GM18858 (cell line): ENCODE results near the gene ADSS1.
A peak's percentile ranks its signal among the peaks of the same experiment; 100 is the strongest.

Experiments
- ATAC-seq: cut with Tn5 transposase; IDR thresholded peaks from one replicate; pipeline ENCODE4 v1.9.1; 2021; ENCODE audit not compliant: unreplicated experiment

The ADSS1 gene

DNA sequence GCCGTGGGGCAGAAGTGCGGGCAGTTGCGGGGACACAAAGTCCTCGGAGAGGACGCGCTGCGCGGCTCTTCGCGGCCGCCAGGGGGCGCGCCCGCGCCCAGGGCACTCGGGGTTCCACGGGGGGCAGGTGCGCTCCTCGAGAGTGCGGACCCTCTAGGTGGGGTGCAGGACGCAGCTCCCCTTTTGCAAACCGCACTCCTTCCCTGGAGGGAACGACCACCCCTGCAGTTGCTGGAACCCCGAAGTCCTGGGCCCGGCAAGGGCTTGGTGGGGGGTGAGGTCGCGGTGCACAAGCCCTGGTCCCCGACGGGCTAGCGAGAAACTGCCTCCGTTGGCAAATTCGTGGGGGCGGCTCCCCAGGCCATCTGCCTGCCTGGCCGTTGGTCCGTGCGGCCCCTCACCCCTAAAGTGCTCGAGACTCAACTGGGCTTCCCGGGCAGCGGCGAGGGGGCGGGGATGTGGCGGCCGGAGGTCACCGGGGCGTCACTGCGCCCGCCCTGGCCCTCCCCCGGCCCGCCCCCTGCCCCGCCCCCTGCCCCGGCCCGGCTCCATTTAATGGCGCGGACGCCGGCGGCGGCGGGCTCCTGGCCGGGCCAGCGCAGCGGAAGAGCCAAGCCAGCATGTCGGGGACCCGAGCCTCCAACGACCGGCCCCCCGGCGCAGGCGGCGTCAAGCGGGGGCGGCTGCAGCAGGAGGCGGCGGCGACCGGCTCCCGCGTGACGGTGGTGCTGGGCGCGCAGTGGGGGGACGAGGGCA, at the start of gene ADSS1:
ADSS1 (plus strand) TSS at position 579 of the 756 bp plus-strand sequence; CDS start at position 621, 42 bp downstream.
- ATAC-seq, result no peak

DNA sequence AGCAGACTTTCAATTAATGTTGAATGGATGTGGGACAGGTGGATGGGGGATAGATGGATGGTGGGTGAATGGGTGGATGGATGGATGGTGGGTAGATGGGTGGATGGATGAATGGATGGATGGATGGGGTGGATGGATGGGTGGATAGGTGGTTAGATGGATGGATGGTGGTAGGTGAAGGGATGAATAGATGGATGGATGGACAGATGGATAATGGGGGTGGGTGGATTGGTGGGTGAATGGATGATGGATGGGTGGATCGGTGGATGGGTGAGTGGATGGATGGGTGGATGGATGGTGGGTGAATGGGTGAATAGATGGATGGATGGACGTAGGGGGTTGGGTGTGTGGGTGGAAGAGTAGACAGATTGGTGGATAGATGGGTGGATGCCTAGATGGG, 48.6 kb upstream of the ADSS1 start:
- ATAC-seq, result no peak

DNA sequence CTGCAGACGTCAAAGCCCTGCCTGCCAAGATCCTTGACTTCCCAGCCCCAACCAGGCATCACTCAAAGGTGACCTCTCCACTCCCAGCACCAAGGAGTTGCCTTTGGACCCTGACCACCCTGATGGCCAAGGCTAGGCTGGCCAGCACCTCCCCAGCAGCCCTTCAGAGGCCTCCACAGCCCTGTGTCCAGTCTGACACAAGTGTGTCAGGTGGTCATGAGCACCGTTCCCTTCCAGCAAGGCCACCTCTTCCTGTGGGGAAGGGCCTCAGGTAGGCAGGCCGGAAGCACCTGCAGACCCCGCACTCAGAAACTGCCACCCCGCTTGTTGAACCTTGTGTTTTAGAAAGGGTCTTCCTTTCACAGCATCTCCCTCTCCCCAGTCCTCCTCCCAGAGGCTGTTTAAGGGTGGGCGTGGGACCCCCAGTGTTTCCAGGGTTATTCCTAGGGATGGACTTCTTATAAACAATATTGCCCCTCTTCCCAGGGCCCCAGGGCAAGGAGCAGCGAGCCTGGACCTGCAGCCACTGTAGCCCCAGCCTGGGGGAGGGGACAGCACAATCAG, 47.8 kb upstream of the ADSS1 start:
- ATAC-seq, result no peak

DNA sequence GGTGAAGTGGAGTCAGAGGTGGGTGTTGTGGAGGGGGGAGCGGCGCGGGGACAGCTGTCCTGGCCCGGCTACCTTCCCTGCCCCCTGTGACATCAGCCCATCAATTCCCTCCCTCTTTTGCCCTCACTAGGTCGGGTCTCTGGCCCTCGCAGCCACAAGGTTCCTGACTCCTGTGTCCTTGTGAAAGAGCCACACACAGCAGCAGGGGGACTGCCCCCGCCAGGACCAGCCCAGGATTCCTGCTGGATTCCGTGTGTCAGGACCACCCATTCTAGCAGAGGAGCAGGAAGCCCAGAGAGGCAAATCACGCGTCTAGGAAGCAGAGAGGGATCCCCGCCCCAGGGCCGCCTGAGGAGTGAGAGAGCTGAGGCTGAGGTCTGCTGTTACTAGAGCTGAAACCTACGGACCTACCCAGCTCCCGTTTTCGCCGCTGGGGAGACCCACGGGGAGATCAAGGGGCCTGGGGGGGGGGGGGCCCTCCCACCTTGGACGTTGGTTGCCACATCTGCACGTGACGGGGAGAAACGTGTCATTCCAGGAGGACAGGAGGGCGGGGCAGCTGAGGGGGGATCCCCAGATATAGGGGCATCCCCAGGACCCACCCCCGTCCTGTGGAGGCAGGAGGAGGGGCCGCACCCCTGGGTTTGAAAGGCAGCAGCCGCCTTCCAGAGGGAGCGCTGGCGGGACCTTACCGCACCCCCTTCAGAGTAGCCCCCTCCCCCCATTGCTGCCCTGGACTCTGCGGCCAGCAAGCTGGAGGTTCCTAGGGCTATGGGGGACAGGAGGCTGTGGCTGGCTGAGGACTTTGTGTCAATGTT, 47.1 kb upstream of the ADSS1 start:
- ATAC-seq, result no peak

DNA sequence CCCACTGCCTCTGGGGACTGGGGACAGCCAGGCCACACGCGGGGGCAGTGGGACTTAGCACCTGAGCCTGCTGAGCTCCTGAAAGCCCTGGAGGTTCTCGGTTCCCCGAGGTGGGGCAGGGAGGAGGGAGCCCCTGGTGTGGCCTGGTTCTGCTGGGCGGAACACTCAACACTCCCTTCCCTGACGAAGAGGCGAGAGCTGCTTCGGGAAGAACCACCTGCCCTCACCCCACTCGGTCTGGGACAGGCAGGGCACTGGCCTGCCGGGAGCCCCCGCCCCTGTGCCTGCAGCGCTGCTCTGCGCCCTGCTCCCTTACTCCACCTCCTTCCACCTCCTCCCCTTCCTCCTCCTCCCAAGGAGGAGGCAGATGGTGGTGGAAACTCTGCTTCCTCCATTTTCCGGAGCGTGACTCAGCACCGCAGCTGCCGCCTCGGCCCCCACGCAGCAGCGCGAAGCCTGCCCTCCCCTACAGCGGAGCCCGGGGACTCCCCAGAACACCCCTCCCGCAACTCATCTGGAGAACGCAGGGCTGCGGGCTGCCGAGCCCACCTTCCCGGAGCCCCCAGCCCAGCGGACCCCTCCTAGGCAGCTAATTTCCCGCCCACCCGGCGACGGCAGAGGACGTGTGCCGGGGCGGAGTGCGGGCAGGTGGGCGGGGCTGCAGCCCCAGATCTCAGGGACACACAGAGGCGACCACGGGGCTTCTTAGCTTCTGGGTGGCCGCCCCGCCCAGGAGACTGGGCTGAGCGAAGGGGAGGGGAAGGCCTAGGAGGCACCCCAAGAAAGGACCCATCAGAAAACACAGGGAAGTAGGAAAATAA, 46.3 kb upstream of the ADSS1 start:
- no peak for ATAC-seq

DNA sequence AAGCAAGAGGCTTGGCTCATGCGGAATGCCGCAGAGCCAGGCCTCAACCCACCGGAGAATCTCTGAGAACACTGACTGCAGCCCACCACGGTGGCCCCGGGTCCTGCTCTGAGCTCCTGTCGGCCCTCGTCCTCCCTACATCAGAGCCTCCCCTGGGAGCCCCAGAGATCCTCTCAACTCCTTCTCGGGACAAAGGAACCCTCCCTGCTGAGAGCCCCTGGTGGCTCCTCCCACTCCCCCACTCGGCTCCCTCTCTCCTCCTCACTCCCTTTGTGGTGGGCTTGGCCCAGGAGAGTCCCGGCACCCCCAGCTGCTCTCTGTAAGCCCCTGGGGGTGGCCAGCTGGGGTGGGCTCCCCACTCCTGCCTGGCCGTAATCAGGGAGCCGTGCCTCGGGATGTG, 45.7 kb upstream of the ADSS1 start:
- no peak for ATAC-seq

DNA sequence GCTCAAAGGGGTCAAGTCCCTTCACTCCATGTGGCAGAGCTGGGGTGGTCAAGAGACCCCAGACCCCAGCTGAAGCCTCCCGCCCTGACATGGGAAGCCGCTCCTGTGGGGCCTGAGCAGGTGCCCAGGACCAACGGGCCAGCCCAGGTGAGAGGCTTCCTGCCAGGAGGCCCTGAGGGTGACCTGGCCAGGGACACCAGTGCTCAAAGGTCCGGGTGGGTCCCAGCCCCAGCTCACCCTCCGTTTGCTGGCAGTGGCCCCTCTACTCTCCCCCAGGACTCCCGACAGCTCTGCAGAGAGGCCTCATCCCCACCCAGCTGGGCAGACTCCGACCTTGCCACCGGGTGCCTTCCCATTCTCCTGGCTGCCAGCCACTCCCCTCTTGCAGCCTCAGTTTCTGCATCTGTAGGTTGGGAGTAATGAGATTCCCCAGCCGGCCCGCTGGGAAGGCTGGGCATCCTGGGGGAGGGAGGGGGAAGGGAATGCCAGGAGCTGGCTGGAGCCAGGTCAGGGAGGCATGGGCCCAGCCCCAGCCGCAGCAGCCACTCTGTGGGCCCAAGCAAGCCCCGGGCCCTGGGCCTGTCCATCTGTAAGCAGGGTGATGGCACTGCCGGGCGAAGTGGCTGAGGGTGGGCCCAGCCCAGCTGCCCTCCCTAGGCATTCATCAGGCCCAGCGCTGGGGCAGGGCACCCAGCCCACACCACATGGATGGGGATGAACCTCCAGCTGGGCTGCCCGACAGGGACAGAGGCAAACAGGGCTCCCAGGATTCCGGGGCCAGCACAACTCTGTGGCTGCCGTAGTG, 44.9 kb upstream of the ADSS1 start:
- ATAC-seq, result no peak

DNA sequence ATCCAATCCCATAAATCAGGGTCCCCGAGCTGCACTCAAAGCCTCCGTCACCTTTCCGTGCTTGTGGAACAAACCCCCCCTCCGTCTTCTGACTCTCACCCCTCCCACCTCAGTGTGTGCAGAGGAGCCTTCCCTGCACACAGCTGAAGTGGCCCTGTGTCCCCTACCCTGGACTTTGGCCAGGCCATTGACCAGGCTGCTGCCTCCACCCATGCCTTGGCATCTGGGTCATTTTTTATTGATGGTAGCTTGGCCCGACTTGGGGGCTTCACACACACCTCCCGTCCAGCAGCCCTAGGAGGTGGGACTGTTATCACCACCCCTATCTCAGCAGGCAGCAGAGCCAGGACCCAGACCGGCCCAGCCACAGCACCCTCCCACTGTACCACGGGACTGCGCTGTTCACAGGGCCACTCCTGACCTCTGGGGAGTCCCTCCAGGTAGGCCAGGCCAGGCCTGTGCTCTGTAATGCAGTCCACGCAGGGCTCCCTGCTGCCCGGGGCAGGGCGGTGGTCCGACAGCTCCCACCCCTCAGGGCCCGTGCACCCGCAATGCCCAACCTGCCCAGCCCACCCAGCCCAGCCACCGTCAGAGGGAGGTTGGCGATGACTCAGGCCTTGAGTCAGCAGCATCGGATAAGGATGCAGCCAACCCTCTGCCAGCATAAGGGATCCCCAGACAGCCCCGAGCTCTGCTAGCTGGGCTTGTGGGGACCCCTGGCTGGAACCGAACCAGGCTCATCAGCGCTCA, 43.8 kb upstream of the ADSS1 start:
- ATAC-seq, result no peak

DNA sequence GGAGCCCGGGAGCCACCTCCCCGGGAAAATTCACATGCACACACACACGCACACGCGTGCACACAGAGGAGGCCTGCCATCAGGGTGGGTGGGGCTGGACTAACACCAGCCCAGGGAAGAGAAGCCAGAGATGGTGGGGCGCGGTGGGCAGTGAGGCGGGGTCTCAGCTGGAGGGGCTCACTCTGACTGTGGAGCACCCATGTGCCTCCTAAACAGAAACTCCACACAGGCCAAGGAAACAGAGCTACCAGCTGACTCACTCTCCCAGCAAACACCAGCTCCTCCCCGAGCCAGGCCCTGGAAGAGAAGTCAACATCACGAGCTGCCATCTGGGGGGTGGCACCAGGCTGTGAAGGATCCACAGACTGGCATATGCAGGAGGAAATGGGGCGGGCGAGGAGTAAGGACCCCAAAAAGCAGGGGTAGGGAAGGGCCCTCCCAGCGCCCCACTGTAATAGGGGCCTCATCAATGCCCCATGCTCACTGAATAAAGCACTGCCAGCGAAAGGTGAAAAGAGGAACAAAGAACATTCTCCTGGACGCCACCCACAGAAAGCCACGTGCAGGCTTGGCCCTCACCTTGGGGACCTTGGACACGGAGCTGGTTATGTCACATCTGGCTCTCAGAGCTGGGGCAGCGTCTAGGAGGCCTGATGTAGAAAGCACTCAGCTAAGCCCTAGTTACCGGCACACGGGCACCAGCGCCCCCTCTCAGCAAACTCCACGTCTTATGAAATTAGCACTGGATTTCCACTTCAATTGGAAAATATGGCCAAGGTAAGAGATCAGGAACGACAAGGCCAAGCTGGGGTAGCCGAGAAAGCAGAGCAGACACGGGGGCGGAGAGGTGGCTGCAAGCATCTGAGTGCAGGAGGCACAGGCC, 43.0 kb upstream of the ADSS1 start:
- peak; percentile 37 for ATAC-seq

DNA sequence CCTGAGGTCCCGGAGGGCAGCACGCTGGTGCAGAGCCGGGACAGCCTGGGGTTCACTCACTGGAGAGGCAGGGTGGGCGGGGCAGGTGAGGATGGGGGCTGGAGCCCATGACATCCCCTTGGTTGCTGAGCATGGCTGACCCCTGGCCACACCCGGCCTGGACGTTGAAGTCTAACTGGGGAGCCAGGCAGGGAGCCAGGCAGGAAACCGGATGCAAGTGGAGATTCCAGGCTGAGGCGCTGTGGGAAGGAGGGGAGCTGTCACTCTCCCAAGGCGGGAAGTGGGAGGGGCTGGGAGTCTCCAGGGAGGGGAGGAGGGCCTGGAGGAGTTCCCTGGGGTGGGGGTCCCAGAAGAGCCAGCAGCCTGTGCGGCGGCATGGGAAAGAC, 42.3 kb upstream of the ADSS1 start:
- no peak for ATAC-seq

DNA sequence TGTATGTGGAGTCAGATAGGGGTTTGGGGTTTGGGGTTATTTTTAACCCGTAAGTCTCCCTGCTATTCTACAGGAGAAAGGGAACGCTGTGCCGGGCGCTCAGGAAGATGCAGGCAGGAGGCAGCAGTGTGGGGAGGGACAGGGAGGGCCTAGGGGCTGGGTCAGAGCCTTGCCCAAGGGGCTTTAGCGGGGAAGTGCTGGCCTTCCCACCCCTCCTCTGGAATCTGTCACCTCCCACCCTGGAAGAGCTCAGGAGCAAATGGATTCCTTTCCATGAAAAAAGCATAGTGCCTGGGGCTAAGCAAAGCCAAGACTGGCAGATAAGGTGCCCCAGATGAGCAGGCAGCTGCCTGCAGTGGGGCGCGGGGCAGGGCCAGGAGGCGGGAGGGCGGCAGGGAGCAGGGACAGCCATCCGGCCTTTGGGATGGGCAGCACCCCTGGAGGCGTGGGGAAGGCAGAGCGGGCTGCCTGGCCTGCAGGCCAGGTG, 41.9 kb upstream of the ADSS1 start:
- no peak for ATAC-seq

DNA sequence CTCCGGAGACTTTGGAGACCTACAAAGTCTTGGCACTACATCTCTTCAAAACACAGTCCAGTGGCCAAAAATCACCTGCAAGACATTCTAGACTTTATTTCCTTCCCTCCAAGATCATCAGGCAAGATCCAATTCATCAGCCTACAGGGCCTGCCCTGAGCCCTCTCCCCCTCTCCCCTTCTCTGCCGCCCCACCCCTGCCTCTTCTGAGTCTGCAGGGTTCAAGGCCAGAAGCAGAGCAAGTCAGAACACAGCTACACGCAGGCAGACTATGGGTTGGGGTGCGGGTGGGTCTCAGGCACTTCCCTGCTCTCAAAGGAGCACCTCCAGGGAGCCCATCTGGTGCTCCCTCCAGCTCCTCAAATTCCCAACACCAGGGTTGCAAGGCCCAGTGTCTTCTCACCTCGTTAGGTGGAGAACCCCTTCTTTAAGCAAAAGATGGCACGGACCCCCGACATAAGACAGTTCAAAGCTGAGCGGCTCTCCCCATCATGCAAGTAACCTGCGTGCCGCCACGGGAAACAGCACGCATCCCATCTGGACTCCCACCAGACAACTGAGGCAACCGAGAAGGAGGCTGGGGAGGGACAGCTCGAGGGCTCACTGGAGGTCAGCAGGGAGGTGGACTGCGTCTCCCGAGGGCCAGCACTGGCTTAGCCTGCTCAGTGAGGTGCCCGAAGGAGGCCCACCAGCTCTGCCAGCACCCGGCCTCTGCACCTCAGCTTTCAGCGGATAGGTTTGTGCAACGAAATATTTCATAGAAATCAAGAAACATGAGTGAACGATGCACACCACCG, 40.2 kb upstream of the ADSS1 start:
- no peak for ATAC-seq

DNA sequence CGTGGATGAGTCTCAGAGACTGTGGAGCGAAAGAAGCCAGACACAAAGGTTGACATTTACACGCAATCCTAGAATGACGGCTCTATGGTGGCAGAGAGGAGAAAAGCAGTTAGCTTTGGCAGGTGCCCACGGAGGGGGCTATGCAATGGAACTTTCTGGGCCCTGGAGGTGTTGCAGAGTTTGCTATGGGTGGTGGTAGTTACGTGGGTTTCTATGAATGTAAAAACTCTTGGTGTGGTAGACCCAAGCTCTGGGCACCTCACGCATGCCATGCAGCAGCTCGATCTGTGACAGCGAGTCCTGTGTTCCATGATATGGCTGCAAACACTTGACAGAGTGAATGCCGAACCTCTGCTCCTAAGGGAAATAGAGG, 39.6 kb upstream of the ADSS1 start:
- ATAC-seq, result no peak

DNA sequence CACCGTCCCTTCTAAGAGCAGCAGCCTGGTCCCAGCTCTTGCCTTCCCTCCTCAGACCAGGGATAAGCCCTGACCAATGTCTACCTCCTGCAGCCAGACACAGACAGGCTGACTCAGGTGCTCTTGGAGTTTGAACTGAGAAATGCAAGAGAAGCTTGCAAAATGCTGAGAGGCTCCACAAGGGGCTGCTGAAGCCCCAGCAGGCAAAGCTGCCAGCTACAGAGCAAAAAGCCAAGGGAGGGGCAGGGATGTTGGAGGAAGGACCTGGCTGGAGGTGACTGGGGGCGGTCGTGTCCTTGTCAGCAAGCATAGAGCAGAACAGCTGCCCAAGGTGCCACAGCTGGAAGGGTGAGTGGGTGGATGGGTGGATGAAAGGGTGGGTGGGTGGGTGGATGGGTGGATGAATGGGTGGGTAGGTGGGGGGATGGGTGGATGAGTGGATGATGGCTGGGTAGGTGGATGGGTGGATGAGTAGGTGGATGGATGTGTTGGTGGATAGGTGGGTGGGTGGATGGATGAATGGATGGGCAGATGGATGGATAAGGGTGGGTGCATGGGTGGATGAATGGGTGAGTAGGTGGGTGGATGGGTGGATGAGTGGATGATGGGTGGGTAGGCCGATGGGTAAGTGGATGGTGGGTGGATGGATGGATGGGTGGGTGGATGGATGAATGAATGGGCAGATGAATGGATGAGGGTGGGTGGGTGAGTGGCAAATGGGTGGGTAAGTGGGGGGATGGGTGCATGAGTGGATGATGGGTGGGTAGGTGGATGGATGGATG, 38.6 kb upstream of the ADSS1 start:
- no peak for ATAC-seq

DNA sequence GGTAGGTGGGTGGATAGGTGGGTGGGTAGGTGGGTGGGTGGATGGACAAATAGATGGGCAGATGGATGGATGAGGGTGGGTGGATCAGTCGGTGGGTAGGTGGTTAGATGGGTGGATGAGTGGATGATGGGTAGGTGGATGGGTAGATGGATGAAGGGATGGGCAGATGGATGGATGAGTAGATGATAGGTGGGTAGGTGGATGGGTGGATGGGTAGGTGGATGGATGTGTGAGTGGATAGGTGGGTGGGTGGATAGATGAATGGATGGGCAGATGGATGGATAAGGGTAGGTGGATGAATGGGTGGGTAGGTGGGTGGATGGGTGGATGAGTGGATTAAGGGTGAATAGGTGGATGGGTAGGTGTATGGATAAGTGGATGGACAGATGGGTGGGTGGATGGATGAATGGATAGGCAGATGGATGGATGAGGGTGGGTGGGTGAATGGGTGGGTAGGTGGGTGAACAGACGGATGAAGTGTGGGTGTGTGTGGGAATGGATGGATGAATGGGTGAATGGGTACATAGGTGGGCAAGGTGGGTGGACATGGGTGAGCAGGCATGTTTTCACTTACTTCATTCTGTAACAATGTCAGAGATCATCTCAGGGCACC, 37.9 kb upstream of the ADSS1 start:
- ATAC-seq, result no peak

DNA sequence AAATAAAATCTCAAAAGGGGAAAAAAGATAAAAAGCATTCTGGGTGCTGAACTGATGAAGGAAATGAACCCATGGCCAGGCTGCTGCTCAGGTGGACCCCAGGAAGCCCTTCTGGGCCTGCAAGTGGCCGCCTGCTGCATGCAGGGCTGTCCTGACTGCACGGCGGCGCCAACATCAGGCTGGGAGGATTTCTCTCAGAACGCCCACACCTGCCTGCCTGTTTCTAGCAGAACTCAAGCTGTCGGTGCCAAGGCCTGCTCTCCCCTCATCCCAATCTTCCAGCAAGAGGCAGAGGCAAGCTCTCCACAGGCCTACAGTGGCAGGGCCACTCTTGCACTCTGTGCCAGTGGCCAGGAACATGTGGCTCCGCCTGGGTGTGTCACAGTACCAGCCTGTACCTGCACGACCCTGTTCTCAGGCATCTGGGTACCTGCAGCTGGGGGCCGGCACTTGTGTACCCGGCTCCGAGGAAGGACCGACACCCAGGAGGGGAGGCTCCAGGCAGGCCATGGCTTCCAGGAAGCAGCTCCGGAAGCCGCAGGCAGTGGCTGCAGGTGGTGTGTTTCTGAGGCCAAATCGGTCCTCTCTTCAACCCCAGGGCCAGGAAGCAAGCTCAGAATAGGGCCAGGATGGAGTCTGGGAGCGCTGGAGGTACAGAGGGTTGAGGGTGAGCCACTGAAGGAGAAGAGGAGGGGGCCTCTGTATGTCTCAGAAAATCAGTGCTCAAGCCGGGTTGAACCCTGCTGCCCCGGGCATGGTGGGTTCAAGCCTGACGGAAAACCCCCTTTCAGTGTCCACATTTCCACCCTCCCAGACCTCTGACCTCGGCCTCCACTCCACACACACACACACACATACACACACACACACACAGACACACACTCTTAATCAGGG, 37.2 kb upstream of the ADSS1 start:
- no peak for ATAC-seq
